Effector memory CD4-positive, alpha-beta T cell (primary cell): ENCODE results near the gene ANKRD55.

ENCODE experiments used
- DNase-seq, 3 donors: peaks; one replicate each; pipeline ENCODE4 v3.0.0-alpha.2; 2020
- H3K27ac ChIP-seq: 2 replicates; pipeline ENCODE4 v1.7.0; 2013; ENCODE audit warnings: mild to moderate bottlenecking, low read length, moderate library complexity; ENCODE audit not compliant: insufficient read depth, poor library complexity, severe bottlenecking
- H3K27me3 ChIP-seq: replicated peaks from 2 replicates; pipeline ENCODE4 v1.7.0; 2013; ENCODE audit warnings: mild to moderate bottlenecking, low read length; ENCODE audit not compliant: insufficient read depth, control insufficient read depth, poor library complexity, severe bottlenecking
- H3K36me3 ChIP-seq: 2 replicates; pipeline ENCODE4 v1.7.0; 2013; ENCODE audit warnings: mild to moderate bottlenecking, low read length, moderate library complexity; ENCODE audit not compliant: control insufficient read depth, insufficient read depth
- H3K4me1 ChIP-seq: 2 replicates; pipeline ENCODE4 v1.7.0; 2013; ENCODE audit warnings: low read length, mild to moderate bottlenecking; ENCODE audit not compliant: control insufficient read depth, insufficient read depth, poor library complexity, severe bottlenecking
- H3K4me3 ChIP-seq: 2 replicates; pipeline ENCODE4 v1.7.0; 2013; ENCODE audit warnings: low read length, low read depth, mild to moderate bottlenecking; ENCODE audit not compliant: insufficient read depth, poor library complexity, severe bottlenecking
- H3K9me3 ChIP-seq: 2 replicates; pipeline ENCODE4 v1.7.0; 2013; ENCODE audit warnings: mild to moderate bottlenecking, low read length, moderate library complexity; ENCODE audit not compliant: control insufficient read depth

ANKRD55 gene

GRCh38 chr5:56175488-56175887 is 57.6 kb downstream of the ANKRD55 start:
- no peaks in the 10 kb centered on the region for H3K27me3 ChIP-seq
- no peaks in the 10 kb centered on the region for H3K36me3 ChIP-seq
- no peaks in the 10 kb centered on the region for H3K4me1 ChIP-seq
- no peak overlapping the region for H3K4me3 ChIP-seq
- no peak overlapping the region for H3K27ac ChIP-seq
- H3K9me3 ChIP-seq = no peaks in the 10 kb centered on the region
- DNase-seq = no peak

- Histone ChIP-seq H3K4me3 (no peak overlapping the region), H3K27ac (no peak overlapping the region)
Observed at GRCh38 chr5:56175021-56175420, 58.1 kb downstream of the ANKRD55 start.

GRCh38 chr5:56172241-56172640 is 60.9 kb downstream of the ANKRD55 start:
- Histone ChIP-seq H3K9me3 (no peaks in the 10 kb centered on the region), H3K4me1 (no peaks in the 10 kb centered on the region), H3K36me3 (no peaks in the 10 kb centered on the region), H3K27ac (no peak overlapping the region), H3K27me3 (no peaks in the 10 kb centered on the region), H3K4me3 (no peak overlapping the region)
- no peak for DNase-seq

More at GRCh38 chr5:56175021-56175420, 58.1 kb downstream of the ANKRD55 start:
- Histone ChIP-seq H3K4me1 (no peaks in the 10 kb centered on the region), H3K9me3 (no peaks in the 10 kb centered on the region), H3K36me3 (no peaks in the 10 kb centered on the region), H3K27me3 (no peaks in the 10 kb centered on the region)
- no peak for DNase-seq

DNA sequence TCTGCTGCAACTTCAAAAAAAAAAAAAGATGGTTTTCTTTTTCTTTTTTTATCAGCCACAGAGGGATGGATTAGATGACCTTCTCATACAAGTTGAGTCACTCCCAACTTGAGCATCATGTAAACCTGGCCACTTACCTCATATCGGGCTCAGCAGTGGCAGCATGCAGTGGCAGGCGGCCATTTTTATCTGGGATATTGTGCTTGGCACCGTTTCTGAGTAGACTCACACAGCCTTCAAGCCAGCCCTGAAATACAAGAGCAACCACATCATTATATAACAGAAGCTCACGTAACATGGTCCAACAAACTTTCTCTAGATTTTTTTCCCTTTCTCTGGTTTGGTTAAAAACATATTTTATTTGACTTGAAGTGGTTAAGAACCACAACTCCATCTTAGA is 62.6 kb downstream of the ANKRD55 start:
- no peaks in the 10 kb centered on the region for H3K4me1 ChIP-seq
- no peak overlapping the region for H3K4me3 ChIP-seq
- DNase-seq = no peak
- H3K27ac ChIP-seq = no peak overlapping the region
- no peaks in the 10 kb centered on the region for H3K9me3 ChIP-seq
- H3K27me3 ChIP-seq = no peaks in the 10 kb centered on the region
- no peaks in the 10 kb centered on the region for H3K36me3 ChIP-seq

DNA sequence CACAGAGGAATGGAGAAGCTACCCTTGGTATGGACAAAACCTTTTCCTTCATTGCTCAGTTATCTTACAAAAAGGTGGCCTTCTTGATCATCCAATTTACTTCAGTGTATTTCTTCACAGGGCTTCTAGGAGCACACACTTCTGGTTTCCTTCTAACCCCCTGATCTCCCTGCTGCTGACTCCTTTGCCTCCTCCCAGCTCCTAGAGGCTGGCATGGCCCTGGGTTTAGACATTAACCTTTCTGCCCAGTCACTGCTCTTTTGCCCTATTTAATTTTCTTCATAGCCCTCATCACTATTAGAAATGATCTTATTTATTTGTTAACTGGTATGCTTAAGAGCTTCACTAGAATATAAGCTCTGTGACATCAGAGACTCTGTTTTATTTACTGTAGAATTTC is 63.2 kb downstream of the ANKRD55 start:
- no peak overlapping the region for H3K4me3 ChIP-seq
- no peaks in the 10 kb centered on the region for H3K4me1 ChIP-seq
- no peak for DNase-seq
- H3K36me3 ChIP-seq = no peaks in the 10 kb centered on the region
- H3K27ac ChIP-seq = no peak overlapping the region
- H3K27me3 ChIP-seq = no peaks in the 10 kb centered on the region
- H3K9me3 ChIP-seq = no peaks in the 10 kb centered on the region

GRCh38 chr5:56169281-56169680 is 63.8 kb downstream of the ANKRD55 start:
- H3K27me3 ChIP-seq = no peaks in the 10 kb centered on the region
- H3K27ac ChIP-seq = no peak overlapping the region
- H3K4me1 ChIP-seq = no peaks in the 10 kb centered on the region
- no peak overlapping the region for H3K4me3 ChIP-seq
- no peak for DNase-seq
- no peaks in the 10 kb centered on the region for H3K36me3 ChIP-seq
- H3K9me3 ChIP-seq = no peaks in the 10 kb centered on the region

DNA sequence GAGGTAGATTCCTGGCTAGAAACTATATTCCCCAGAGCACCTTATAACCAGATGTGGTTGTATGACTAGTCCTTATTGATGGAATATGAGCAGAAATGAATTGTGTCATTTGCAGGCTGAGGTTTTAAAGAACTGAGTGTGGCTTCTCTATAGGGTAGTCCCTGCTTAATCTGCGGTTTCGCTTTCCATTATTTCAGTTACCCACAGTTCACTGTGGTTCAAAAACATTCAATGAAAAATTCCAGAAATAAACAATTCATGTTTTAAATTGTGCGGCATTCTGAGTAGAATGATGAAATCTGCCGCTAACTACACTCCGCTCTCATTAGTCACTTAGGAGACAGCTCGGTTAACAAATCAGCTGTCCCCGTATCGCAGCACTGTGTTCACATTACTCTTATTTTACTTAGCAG is 65.1 kb downstream of the ANKRD55 start:
- H3K9me3 ChIP-seq = no peaks in the 10 kb centered on the region
- H3K27ac ChIP-seq = no peak overlapping the region
- H3K4me1 ChIP-seq = no peaks in the 10 kb centered on the region
- no peak overlapping the region for H3K4me3 ChIP-seq
- H3K36me3 ChIP-seq = no peaks in the 10 kb centered on the region
- H3K27me3 ChIP-seq = no peaks in the 10 kb centered on the region
- DNase-seq = no peak

GRCh38 chr5:56167519-56167918 is 65.6 kb downstream of the ANKRD55 start:
- Histone ChIP-seq H3K36me3 (no peaks in the 10 kb centered on the region), H3K4me1 (no peaks in the 10 kb centered on the region), H3K4me3 (no peak overlapping the region), H3K9me3 (no peaks in the 10 kb centered on the region), H3K27me3 (no peaks in the 10 kb centered on the region), H3K27ac (no peak overlapping the region)
- DNase-seq = no peak

DNA sequence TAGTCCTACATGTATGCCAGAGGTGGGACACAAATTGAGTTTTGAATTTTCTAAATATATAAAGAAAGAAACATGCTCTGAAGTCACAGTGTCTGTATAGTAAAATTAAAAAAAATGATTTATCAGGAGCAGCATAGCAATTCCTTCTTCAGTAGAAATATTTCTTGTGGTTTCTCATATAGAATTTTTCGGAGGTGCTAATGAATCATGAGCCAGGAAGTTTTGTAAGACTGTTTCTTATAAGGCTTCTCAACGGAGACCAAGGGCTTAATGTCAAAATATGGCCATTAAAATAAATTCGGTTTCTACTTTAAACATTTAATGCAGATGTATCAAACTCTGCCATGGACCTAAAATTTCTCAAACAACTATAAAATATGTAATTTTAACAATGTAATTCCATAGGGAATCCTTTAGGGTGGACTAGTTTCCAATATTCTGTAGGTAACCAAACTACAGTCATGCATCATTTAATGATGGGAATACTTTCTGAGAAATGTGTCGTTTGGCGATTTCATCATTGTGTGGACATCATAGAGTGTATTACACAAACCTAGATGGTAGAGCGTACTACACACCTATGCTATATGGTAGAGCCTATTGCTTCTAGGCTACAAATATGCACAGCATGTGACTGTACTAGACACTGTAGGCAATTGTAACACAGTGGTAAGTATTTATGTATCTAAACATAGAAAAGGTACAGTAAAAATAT is 66.3 kb downstream of the ANKRD55 start:
- H3K27me3 ChIP-seq = no peaks in the 10 kb centered on the region
- H3K4me1 ChIP-seq = no peaks in the 10 kb centered on the region
- H3K9me3 ChIP-seq = no peaks in the 10 kb centered on the region
- DNase-seq = no peak
- H3K4me3 ChIP-seq = no peak overlapping the region
- H3K36me3 ChIP-seq = no peaks in the 10 kb centered on the region
- no peak overlapping the region for H3K27ac ChIP-seq

- Histone ChIP-seq H3K27ac (no peak overlapping the region), H3K9me3 (no peaks in the 10 kb centered on the region), H3K4me1 (peaks cover 10% of the 10 kb centered on the region), H3K36me3 (no peaks in the 10 kb centered on the region), H3K27me3 (no peaks in the 10 kb centered on the region), H3K4me3 (no peak overlapping the region)
- no peak for DNase-seq
Observed at GRCh38 chr5:56164376-56164775, 68.8 kb downstream of the ANKRD55 start.
